Measurements from ENCODE around the gene KRT6C.

- TF ChIP-seq POLR2AphosphoS5 (IDR thresholded peaks at IDR 0.05; ENCODE audit: low read depth, low read length) (no peak), POLR2A (IDR thresholded peaks at IDR 0.05; ENCODE audit: low read depth, low read length) (no peak)
Observed at GRCh38 chr12:52464897-52465296, 8.7 kb downstream of the KRT6C start.
